ENCODE data around the gene SDK1. TPM values are rescaled to one million over a fixed set of nuclear protein-coding genes. Genes with fewer than 3 reads are reported as not detected.

The SDK1 gene
- total and polyA plus RNA-seq, 2 of the 8 experiments (the other 6 are each of a cell fraction or from before 2014, with no cell fraction given) = 3.3 to 7.2 TPM

- H3K79me1 ChIP-seq (ENCODE audit: low read depth, low read length) = no peaks in the 10 kb centered on the region
- H3K23me2 ChIP-seq (ENCODE audit: low read depth, low read length) = peaks cover 7% of the 10 kb centered on the region; the same call in 1 of the 2 replicates
- no peak overlapping the region for H3K27ac ChIP-seq (ENCODE audit: low read depth, low read length)
- H4K20me1 ChIP-seq (replicated peaks in 1 of 2; ENCODE audit: control insufficient read depth in 1 of 2, insufficient read depth in 2 of 2, low read length in 2 of 2) = peaks cover 0 to 3% of the 10 kb centered on the region in 2 experiments
- H2BK5ac ChIP-seq (ENCODE audit: low read depth, low read length) = no peak overlapping the region
- no peak overlapping the region for H3K4ac ChIP-seq (replicated peaks; ENCODE audit: insufficient read length, low read depth, low read length)
- H2BK12ac ChIP-seq (ENCODE audit: low read depth, low read length) = no peak overlapping the region
- no peaks in the 10 kb centered on the region for H3K9me3 ChIP-seq (ENCODE audit: insufficient read depth in 2 of 2, low read depth in 1 of 2, low read length in 1 of 2)
- no peak overlapping the region for H3K56ac ChIP-seq (replicated peaks; ENCODE audit: insufficient read length, low read depth, low read length)
- no peaks in the 10 kb centered on the region for H3K27me3 ChIP-seq (replicated peaks in 1 of 4; ENCODE audit: control insufficient read depth in 3 of 4, extremely low read depth in 1 of 4, insufficient read depth in 3 of 4, low read length in 3 of 4)
- H3K4me3 ChIP-seq (ENCODE audit: extremely low read depth in 1 of 4, insufficient read depth in 2 of 4, low read depth in 3 of 4, low read length in 4 of 4) = no peak overlapping the region
- H2AFZ ChIP-seq (ENCODE audit: low read length) = no peak overlapping the region
- H2BK15ac ChIP-seq (ENCODE audit: low read length) = no peak overlapping the region
- H4K8ac ChIP-seq (ENCODE audit: extremely low read depth, insufficient read depth, low read length) = no peak overlapping the region
- FAIRE-seq = no peak
- WGBS, 2 experiments (ENCODE audit: extremely low coverage in 1 of 2, insufficient coverage in 1 of 2, insufficient read length in 1 of 2, insufficient replicate concordance in 2 of 2, low coverage in 1 of 2, low lambda C conversion rate in 2 of 2, missing lambda C conversion rate in 1 of 2) = 91% methylated on average over 4 of the region's 4 CpGs; no CpG with 5 or more reads in 1 of the 2 experiments
- no peaks in the 10 kb centered on the region for H3K79me2 ChIP-seq (ENCODE audit: control insufficient read depth in 1 of 2, insufficient read depth in 2 of 2, low read length in 2 of 2)
- POLR2A ChIA-PET (ENCODE audit: partially characterized antibody) = no interaction called here
- no peaks in the 10 kb centered on the region for H3K36me3 ChIP-seq (ENCODE audit: control insufficient read depth in 2 of 4, insufficient read depth in 4 of 4, low read length in 3 of 4)
- no peak overlapping the region for H2BK20ac ChIP-seq (ENCODE audit: low read length)
- CTCF ChIA-PET (ENCODE audit: partially characterized antibody) = no interaction called here
- H3K4me1 ChIP-seq (replicated peaks in 1 of 4; ENCODE audit: control insufficient read depth in 3 of 4, insufficient read depth in 4 of 4, low read length in 3 of 4) = peaks cover 0 to 6% (median 0%) of the 10 kb centered on the region in 4 experiments; a peak in 3 of 7 replicates
- H3K18ac ChIP-seq (ENCODE audit: extremely low read depth, low read length) = no peak overlapping the region
- H3K4me2 ChIP-seq (ENCODE audit: insufficient read depth in 1 of 2, low read depth in 2 of 2, low read length in 2 of 2) = no peak overlapping the region
- H2BK120ac ChIP-seq (replicated peaks; ENCODE audit: low read depth, low read length) = no peak overlapping the region
- H3K14ac ChIP-seq (ENCODE audit: insufficient read length) = no peak overlapping the region
- no peak for DNase-seq (ENCODE audit: low read depth in 1 of 2, low spot score in 2 of 2)
- H4K5ac ChIP-seq (ENCODE audit: insufficient read length, low read depth, low read length) = no peak overlapping the region
- no peak overlapping the region for H4K91ac ChIP-seq (replicated peaks; ENCODE audit: insufficient read length, low read length)
- no peak overlapping the region for H3K23ac ChIP-seq (ENCODE audit: insufficient read length)
- H3K9ac ChIP-seq (replicated peaks in 1 of 4; ENCODE audit: extremely low read depth in 1 of 4, low read depth in 3 of 4, low read length in 3 of 4) = no peak overlapping the region
- H2AK5ac ChIP-seq (ENCODE audit: low read depth, low read length) = no peak overlapping the region
- TF ChIP-seq ZNF274 (IDR thresholded peaks at IDR 0.05; ENCODE audit: borderline replicate concordance, extremely low read depth, low read length) (no peak), SRF (IDR thresholded peaks at IDR 0.05; ENCODE audit: low read depth, low read length) (no peak), CTCF (IDR thresholded peaks at IDR 0.05; ENCODE audit: control extremely low read depth in 1 of 3, insufficient read depth in 1 of 3, low read depth in 1 of 3, low read length in 3 of 3) (no peak), NRF1 (IDR thresholded peaks at IDR 0.05; ENCODE audit: low read depth, low read length) (no peak), BRCA1 (IDR thresholded peaks at IDR 0.05; ENCODE audit: low read depth, low read length) (no peak), BCL11A (IDR thresholded peaks at IDR 0.05; ENCODE audit: low read depth in 2 of 2, low read length in 2 of 2) (no peak), SIX5 (IDR thresholded peaks at IDR 0.05; ENCODE audit: low read depth, low read length) (no peak), FOSL1 (IDR thresholded peaks at IDR 0.05; ENCODE audit: insufficient read depth, low read depth, low read length) (no peak), EGR1 (IDR thresholded peaks at IDR 0.05; ENCODE audit: borderline replicate concordance, low read depth, low read length) (no peak), ATF3 (IDR thresholded peaks at IDR 0.05; ENCODE audit: insufficient read depth, low read depth, low read length) (no peak), GABPA (IDR thresholded peaks at IDR 0.05; ENCODE audit: borderline replicate concordance, insufficient read depth, low read length) (no peak), HDAC6 (IDR thresholded peaks at IDR 0.05; ENCODE audit: low read depth, low read length) (no peak)
Observed at GRCh38 chr7:3266240-3266639, 34.8 kb upstream of the SDK1 start.
